Heart left ventricle (tissue), 16 donors: ENCODE results near the gene CALML6. TPM values are rescaled to one million over a fixed set of nuclear protein-coding genes. Genes with fewer than 3 reads are reported as not detected.

Source experiments
- ATAC-seq, 4 donors: fragments of 200-7000 bp; cut with Tn5 transposase; one replicate each; pipeline ENCODE4 v1.9.1; 2020 to 2022; ENCODE audit warnings: moderate library complexity in 4 of 4, mild to moderate bottlenecking in 3 of 4, moderate number of reproducible peaks in 1 of 4
- DNase-seq, 5 donors: peaks; one replicate each; pipeline ENCODE4 v3.0.0-alpha.2; 2020
- H3K27ac ChIP-seq, 12 donors: fragments of 200-600 bp; sonication (generic) in 4 of 12; one replicate each; pipeline versions ENCODE4 v1.5.0 to v1.8.0; 2016 to 2022; ENCODE audit warnings: mild to moderate bottlenecking in 2 of 12
- H3K27me3 ChIP-seq, 9 donors: fragments of 200-600 bp; sonication (generic) in 2 of 9; one replicate each; pipeline versions ENCODE4 v1.5.1 to v1.8.0; 2016 to 2022; ENCODE audit warnings: mild to moderate bottlenecking in 3 of 9
- H3K36me3 ChIP-seq, 9 donors: fragments of 200-600 bp; sonication (generic) in 2 of 9; one replicate each; pipeline versions ENCODE4 v1.5.0 to v1.8.0; 2018 to 2022; ENCODE audit warnings: mild to moderate bottlenecking in 2 of 9
- H3K4me1 ChIP-seq, 12 donors: fragments of 200-600 bp; sonication (generic) in 4 of 12; one replicate each; pipeline versions ENCODE4 v1.5.0 to v1.8.0; 2016 to 2022; ENCODE audit warnings: mild to moderate bottlenecking in 3 of 12
- H3K4me3 ChIP-seq, 12 donors: fragments of 200-600 bp; sonication (generic) in 4 of 12; one replicate each; pipeline versions ENCODE4 v1.5.0 to v1.8.0; 2017 to 2022; ENCODE audit warnings: mild to moderate bottlenecking in 9 of 12, moderate library complexity in 4 of 12
- H3K9me3 ChIP-seq, 12 donors: fragments of 200-600 bp; sonication (generic) in 4 of 12; one replicate each; pipeline versions ENCODE4 v1.5.0 to v1.8.0; 2016 to 2022; ENCODE audit warnings: mild to moderate bottlenecking in 1 of 12
- CTCF ChIP-seq, 12 donors: fragments of 200-600 bp; sonication (generic) in 4 of 12; IDR thresholded peaks; one replicate each; pipeline versions ENCODE4 v1.5.0 to v1.8.0; 2018 to 2022; ENCODE audit warnings: antibody characterized with exemption in 12 of 12, mild to moderate bottlenecking in 5 of 12
- POLR2A ChIP-seq, 2 donors: fragments of 450-650 bp; IDR thresholded peaks; one replicate each; pipeline ENCODE4 v1.6.1; 2017; ENCODE audit warnings: antibody characterized with exemption in 2 of 2, mild to moderate bottlenecking in 2 of 2, moderate library complexity in 2 of 2
- WGBS, 4 donors: extraction: QIAGEN DNeasy Blood & Tissue Kit in 2 of 4; methylation state at CpG; one replicate each; pipeline versions ENCODE4 v1.1.5 to v1.1.7; 2013 to 2018; 5-methylcytosine and 5-hydroxymethylcytosine counted together
- intact Hi-C, 10 donors: fragments of 100-400 bp; cut with DNase I; formaldehyde crosslinking; loops; one replicate each; pipeline versions ENCODE4 v1.11.1 to v1.14.2; 2022
- polyA plus RNA-seq, 2 donors: library from polyadenylated mRNA; stranded (reverse); fragments of 200-250 nt; gene quantifications; one replicate each; pipeline ENCODE4 v1.2.3, GENCODE V29; 2013
- total RNA-seq, 9 donors: library from RNA; depleted of rRNA in 2 of 9; stranded (reverse); fragments of >200 nt in 2 of 9; fragmentation: NEBNext Ultra II Directional in 3 of 9; extraction: Animal tissue kit (Norgen Biotek cat#: 25700) in 3 of 9; gene quantifications; one replicate each; pipeline versions ENCODE4 v1.1.0 to v1.2.4, GENCODE V29; 2016 to 2023
- donor health status: ischemic (EF 13 %, LVEDD 7.1; RV severe dilation, severe dysfunction).
- donor health status: healthy with polysubstance abuse.
- donor health status: DM: no; HTN: yes; CAD: no.
- donor health status: DM: no; HTN: no; CAD: no.
- donor health status: ischemic (EF 25% LVEDD 6.9; RV normal size, moderate dysfunction).
- donor health status: ischemic (EF 25% LVEDD 5.7; RV mildly dilated, moderate dysfunction).
- donor health status: healthy.
- donor health status: DM: yes; HTN: yes; CAD: no.
- donor health status: ischemic (EF 35%, LVEDD 5.7; RV mildly dilated, moderate dysfunction).
- donor health status: nonischemic (EF 11% LVEDD 7.7; RV severe dilation, severe dysfunction).
- donor health status: DM: yes; HTN: yes; CAD: no.
- donor health status: PGD.
- donor health status: ischemic (EF 29% LVEDD 5.4; RV normal size, mild dysfunction).
- donor health status: nonischemic (EF 23%, LVEDD 6.1; RV moderate dilation, normal function).

CALML6 gene
- total and polyA plus RNA-seq, 11 donors = 0.17 to 0.58 (median 0.29) TPM; not detected in 8

GRCh38 chr1:1956101-1956500 lies 41.0 kb downstream of the CALML6 start:
- TF ChIP-seq CTCF (IDR thresholded peaks at IDR 0.05) (no peak), POLR2A (IDR thresholded peaks at IDR 0.05) (no peak)
- H3K4me3 ChIP-seq = no peak overlapping the region
- peaks cover 0 to 25% (median 11%) of the 10 kb centered on the region in 9 donors for H3K27me3 ChIP-seq
- no peaks in the 10 kb centered on the region for H3K36me3 ChIP-seq
- H3K27ac ChIP-seq = no peak overlapping the region
- ATAC-seq (no peak), DNase-seq (no peak)
- WGBS, 4 donors = 82 to 93% (median 86%) methylated on average over 3 to 7 of the region's 7 CpGs
- intact Hi-C loops = loop anchor here in 2 of 10 donors (5.0 kb wide), 1 partner anchor 91 kb away; no protein-coding TSS in a partner anchor
- H3K4me1 ChIP-seq = peaks cover 0 to 12% (median 7%) of the 10 kb centered on the region in 12 donors
- no peaks in the 10 kb centered on the region for H3K9me3 ChIP-seq

GRCh38 chr1:1956586-1957532 lies 41.8 kb downstream of the CALML6 start:
- DNase-seq = no peak
- 89 to 92% (median 92%) methylated on average over 23 to 38 of the region's 38 CpGs for WGBS, 4 donors
- Histone ChIP-seq H3K4me1 (peaks cover 0 to 12% (median 7%) of the 10 kb centered on the region in 12 donors), H3K9me3 (no peaks in the 10 kb centered on the region), H3K27me3 (peaks cover 0 to 28% (median 16%) of the 10 kb centered on the region in 9 donors), H3K27ac (no peak overlapping the region), H3K36me3 (no peaks in the 10 kb centered on the region), H3K4me3 (no peak overlapping the region)
- ATAC-seq = no peak
- intact Hi-C loops = loop anchor here in 2 of 10 donors (5.0 kb wide), 1 partner anchor 90 kb away; no protein-coding TSS in a partner anchor
- TF ChIP-seq CTCF (IDR thresholded peaks at IDR 0.05) (no peak), POLR2A (IDR thresholded peaks at IDR 0.05) (no peak)

- DNase-seq (no peak), ATAC-seq (no peak)
- TF ChIP-seq POLR2A (IDR thresholded peaks at IDR 0.05) (no peak), CTCF (IDR thresholded peaks at IDR 0.05) (no peak)
- Histone ChIP-seq H3K4me3 (no peak overlapping the region), H3K9me3 (no peaks in the 10 kb centered on the region), H3K4me1 (peaks cover 0 to 12% (median 7%) of the 10 kb centered on the region in 12 donors), H3K36me3 (no peaks in the 10 kb centered on the region), H3K27ac (no peak overlapping the region), H3K27me3 (peaks cover 0 to 32% (median 16%) of the 10 kb centered on the region in 9 donors)
- 63 to 85% (median 72%) methylated on average over 10 to 22 of the region's 22 CpGs for WGBS, 4 donors
- intact Hi-C loops = loop anchor here in 2 of 10 donors (5.0 kb wide), 1 partner anchor 90 kb away; no protein-coding TSS in a partner anchor
Measured at GRCh38 chr1:1957533-1957961, 42.5 kb downstream of the CALML6 start.

GRCh38 chr1:1958071-1958541 lies 43.0 kb downstream of the CALML6 start:
- WGBS, 4 donors = 76 to 86% (median 81%) methylated on average over 29 of the region's 29 CpGs
- intact Hi-C loops = loop anchor here in 3 of 10 donors (2.0 to 5.0 kb wide), 2 partner anchors 87 to 89 kb away; no protein-coding TSS in a partner anchor
- TF ChIP-seq CTCF (IDR thresholded peaks at IDR 0.05) (no peak), POLR2A (IDR thresholded peaks at IDR 0.05) (no peak)
- no peak overlapping the region for H3K4me3 ChIP-seq
- peaks cover 0 to 12% (median 7%) of the 10 kb centered on the region in 12 donors for H3K4me1 ChIP-seq
- peaks cover 0 to 32% (median 16%) of the 10 kb centered on the region in 9 donors for H3K27me3 ChIP-seq
- DNase-seq = no peak
- no peak overlapping the region for H3K27ac ChIP-seq
- H3K9me3 ChIP-seq = no peaks in the 10 kb centered on the region
- no peak for ATAC-seq
- H3K36me3 ChIP-seq = no peaks in the 10 kb centered on the region
